ENCODE measurements around the gene ADGRF5. TPM values are rescaled to one million over a fixed set of nuclear protein-coding genes. Genes with fewer than 3 reads are reported as not detected.
"Not testable (repeated sequence)": the region's sequence is repeated elsewhere in the genome, so short reads cannot be mapped to it uniquely, and the experiment has no call there.

Gene ADGRF5
- total RNA-seq, 2 experiments from 2014 or later = not detected

DNA sequence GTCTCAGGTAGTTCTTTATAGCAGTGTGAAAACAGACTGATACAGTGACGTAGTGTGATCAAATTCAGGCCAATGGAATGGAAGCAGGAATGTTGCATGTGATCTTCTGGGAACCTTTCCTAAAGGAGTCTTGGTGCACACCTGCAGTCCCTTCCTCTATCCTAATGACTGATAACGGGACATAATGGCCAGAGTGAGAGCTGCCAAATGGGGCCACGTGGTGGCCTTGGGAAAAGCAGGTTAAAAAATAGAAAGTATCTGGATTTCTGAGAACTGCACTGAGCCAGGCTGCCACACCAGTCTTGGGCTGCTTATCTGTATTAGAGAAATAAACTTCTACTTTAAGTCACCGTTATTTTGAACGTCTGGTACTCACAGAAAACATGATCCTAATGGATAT, 76.6 kb downstream of the ADGRF5 start:
- H2AFZ ChIP-seq (ENCODE audit: low read length) = no peak overlapping the region
- no peak for DNase-seq (ENCODE audit: low spot score)
- no peak overlapping the region for H3K4me3 ChIP-seq (ENCODE audit: low read depth, low read length, poor library complexity, severe bottlenecking)
- intact Hi-C loops (cut with micrococcal nuclease; ENCODE audit: unreplicated experiment) = no loop called here
- POLR2A ChIA-PET = no interaction called here
- CTCF ChIA-PET (ENCODE audit: unreplicated experiment) = no interaction called here
- H3K9me3 ChIP-seq (ENCODE audit: low read length) = 0 out of 2 replicates have a peak, but pooled peaks cover 7% of the 10 kb centered on the region
- H3K27ac ChIP-seq (ENCODE audit: low read depth, low read length, poor library complexity, severe bottlenecking) = no peak overlapping the region
- no peak overlapping the region for H3K4me2 ChIP-seq (ENCODE audit: low read length)
- no peaks in the 10 kb centered on the region for H3K79me2 ChIP-seq (ENCODE audit: insufficient read depth, low read depth, low read length)
- no peaks in the 10 kb centered on the region for H3K4me1 ChIP-seq (ENCODE audit: insufficient read depth, low read length, poor library complexity, severe bottlenecking)
- H3K36me3 ChIP-seq (ENCODE audit: insufficient read depth, low read length) = no peaks in the 10 kb centered on the region
- H3K9me2 ChIP-seq (ENCODE audit: insufficient read depth, low read length) = no peaks in the 10 kb centered on the region
- BruUV-seq (replicated peaks) = no TSS peak
- H4K20me1 ChIP-seq (ENCODE audit: insufficient read depth, low read length) = no peaks in the 10 kb centered on the region
- TF ChIP-seq, protein P1, sequence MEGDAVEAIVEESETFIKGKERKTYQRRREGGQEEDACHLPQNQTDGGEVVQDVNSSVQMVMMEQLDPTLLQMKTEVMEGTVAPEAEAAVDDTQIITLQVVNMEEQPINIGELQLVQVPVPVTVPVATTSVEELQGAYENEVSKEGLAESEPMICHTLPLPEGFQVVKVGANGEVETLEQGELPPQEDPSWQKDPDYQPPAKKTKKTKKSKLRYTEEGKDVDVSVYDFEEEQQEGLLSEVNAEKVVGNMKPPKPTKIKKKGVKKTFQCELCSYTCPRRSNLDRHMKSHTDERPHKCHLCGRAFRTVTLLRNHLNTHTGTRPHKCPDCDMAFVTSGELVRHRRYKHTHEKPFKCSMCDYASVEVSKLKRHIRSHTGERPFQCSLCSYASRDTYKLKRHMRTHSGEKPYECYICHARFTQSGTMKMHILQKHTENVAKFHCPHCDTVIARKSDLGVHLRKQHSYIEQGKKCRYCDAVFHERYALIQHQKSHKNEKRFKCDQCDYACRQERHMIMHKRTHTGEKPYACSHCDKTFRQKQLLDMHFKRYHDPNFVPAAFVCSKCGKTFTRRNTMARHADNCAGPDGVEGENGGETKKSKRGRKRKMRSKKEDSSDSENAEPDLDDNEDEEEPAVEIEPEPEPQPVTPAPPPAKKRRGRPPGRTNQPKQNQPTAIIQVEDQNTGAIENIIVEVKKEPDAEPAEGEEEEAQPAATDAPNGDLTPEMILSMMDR (conservative IDR thresholded peaks at IDR 0.05; ENCODE audit: low read length) = no peak
- TF ChIP-seq EZH2phosphoT487 (IDR thresholded peaks at IDR 0.05; ENCODE audit: borderline replicate concordance, low read depth, low read length) = no peak

DNA sequence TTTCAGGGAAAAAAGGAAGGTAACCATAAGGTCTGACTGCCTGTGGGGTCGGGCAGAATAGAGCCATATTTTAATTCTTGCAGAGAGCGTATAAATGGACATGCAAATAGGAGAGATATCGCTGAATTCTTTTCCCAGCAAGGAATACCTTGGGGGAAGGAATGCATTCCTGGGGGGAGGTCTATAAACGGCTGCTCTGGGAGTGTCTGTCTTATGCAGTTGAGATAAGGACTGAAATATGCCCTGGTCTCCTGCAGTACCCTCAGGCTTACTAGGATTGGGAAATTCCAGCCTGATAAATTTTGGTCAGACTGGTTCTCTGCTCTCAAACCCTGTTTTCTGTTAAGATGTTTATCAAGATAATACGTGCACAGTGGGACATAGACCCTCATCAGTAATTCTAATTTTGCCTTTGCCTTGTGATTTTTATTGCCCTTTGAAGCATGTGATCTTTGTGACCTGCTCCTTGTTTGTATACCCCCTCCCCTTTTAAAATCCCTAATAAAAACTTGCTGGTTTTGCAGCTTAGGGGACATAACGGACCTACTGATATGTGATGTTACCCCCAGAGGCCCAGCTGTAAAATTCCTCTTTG, 79.4 kb downstream of the ADGRF5 start:
- H3K36me3 ChIP-seq (ENCODE audit: insufficient read depth, low read length); H3K4me1 ChIP-seq (ENCODE audit: insufficient read depth, low read length, poor library complexity, severe bottlenecking); H3K79me2 ChIP-seq (ENCODE audit: insufficient read depth, low read depth, low read length); H3K9me3 ChIP-seq (ENCODE audit: low read length); H2AFZ ChIP-seq (ENCODE audit: low read length); BruUV-seq (replicated peaks); DNase-seq (ENCODE audit: low spot score); H3K4me2 ChIP-seq (ENCODE audit: low read length); H3K4me3 ChIP-seq (ENCODE audit: low read depth, low read length, poor library complexity, severe bottlenecking); CTCF ChIA-PET (ENCODE audit: unreplicated experiment); H3K9me2 ChIP-seq (ENCODE audit: insufficient read depth, low read length); POLR2A ChIA-PET; H4K20me1 ChIP-seq (ENCODE audit: insufficient read depth, low read length); intact Hi-C loops (cut with micrococcal nuclease; ENCODE audit: unreplicated experiment); H3K27ac ChIP-seq (ENCODE audit: low read depth, low read length, poor library complexity, severe bottlenecking): not testable (repeated sequence)

DNA sequence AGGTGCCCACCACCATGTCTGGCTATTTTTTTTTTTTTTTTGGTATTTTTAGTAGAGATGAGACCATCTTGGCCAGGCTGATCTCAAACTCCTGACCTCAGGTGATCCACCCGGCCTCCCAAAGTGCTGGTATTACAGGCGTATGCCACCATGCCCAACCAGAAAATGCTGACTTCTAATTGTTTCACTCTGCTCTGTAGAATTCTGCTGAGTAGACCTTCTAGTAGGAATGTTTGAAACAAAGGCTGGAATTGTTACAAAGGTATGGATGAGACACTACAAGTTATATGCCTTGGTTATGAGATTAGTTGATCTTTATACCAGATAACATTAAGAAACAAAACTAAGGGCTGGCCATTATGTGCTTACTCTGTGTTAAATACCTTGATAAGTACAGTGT, 83.7 kb downstream of the ADGRF5 start:
- Histone ChIP-seq H3K4me1 (ENCODE audit: insufficient read depth, low read length, poor library complexity, severe bottlenecking) (no peaks in the 10 kb centered on the region), H2AFZ (ENCODE audit: low read length) (no peak overlapping the region), H3K9me2 (ENCODE audit: insufficient read depth, low read length) (no peaks in the 10 kb centered on the region), H3K79me2 (ENCODE audit: insufficient read depth, low read depth, low read length) (no peaks in the 10 kb centered on the region), H3K36me3 (ENCODE audit: insufficient read depth, low read length) (no peaks in the 10 kb centered on the region), H3K4me2 (ENCODE audit: low read length) (no peak overlapping the region), H3K4me3 (ENCODE audit: low read depth, low read length, poor library complexity, severe bottlenecking) (no peak overlapping the region), H3K9me3 (ENCODE audit: low read length) (0 out of 2 replicates have a peak, but pooled peaks cover 6% of the 10 kb centered on the region), H3K27ac (ENCODE audit: low read depth, low read length, poor library complexity, severe bottlenecking) (no peak overlapping the region), H4K20me1 (ENCODE audit: insufficient read depth, low read length) (no peaks in the 10 kb centered on the region)
- no TSS peak for BruUV-seq (replicated peaks)
- POLR2A ChIA-PET = no interaction called here
- DNase-seq (ENCODE audit: low spot score) = no peak
- intact Hi-C loops (cut with micrococcal nuclease; ENCODE audit: unreplicated experiment) = no loop called here
- CTCF ChIA-PET (ENCODE audit: unreplicated experiment) = no interaction called here
- no peak for TF ChIP-seq EZH2phosphoT487 (IDR thresholded peaks at IDR 0.05; ENCODE audit: borderline replicate concordance, low read depth, low read length)
- TF ChIP-seq, protein P1 (conservative IDR thresholded peaks at IDR 0.05; ENCODE audit: low read length) = no peak

DNA sequence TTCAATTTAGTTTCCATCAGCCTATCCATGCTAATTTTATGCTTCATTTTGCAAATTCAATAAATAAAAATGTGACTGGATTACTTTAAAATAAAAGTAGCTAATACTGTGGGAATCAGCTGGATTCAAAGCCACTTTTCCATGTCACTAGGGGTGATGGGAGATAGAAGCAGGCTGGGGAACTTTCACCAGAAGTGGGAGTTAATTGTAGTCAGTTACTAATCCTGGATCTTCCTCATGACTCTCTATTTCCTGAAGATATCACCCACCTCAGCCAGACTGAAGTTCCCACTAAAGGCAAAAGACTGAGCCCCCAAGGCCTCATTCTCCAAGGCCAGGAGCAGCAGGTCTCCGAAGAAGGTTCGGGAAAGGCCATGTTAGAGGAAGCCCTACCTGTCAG, 86.7 kb downstream of the ADGRF5 start:
- H3K4me1 ChIP-seq (ENCODE audit: insufficient read depth, low read length, poor library complexity, severe bottlenecking); intact Hi-C loops (cut with micrococcal nuclease; ENCODE audit: unreplicated experiment); H3K4me3 ChIP-seq (ENCODE audit: low read depth, low read length, poor library complexity, severe bottlenecking); H3K9me3 ChIP-seq (ENCODE audit: low read length); H3K27ac ChIP-seq (ENCODE audit: low read depth, low read length, poor library complexity, severe bottlenecking); H3K36me3 ChIP-seq (ENCODE audit: insufficient read depth, low read length); H3K9me2 ChIP-seq (ENCODE audit: insufficient read depth, low read length); BruUV-seq (replicated peaks); CTCF ChIA-PET (ENCODE audit: unreplicated experiment); DNase-seq (ENCODE audit: low spot score); H2AFZ ChIP-seq (ENCODE audit: low read length); H4K20me1 ChIP-seq (ENCODE audit: insufficient read depth, low read length); POLR2A ChIA-PET; H3K79me2 ChIP-seq (ENCODE audit: insufficient read depth, low read depth, low read length); H3K4me2 ChIP-seq (ENCODE audit: low read length): not testable (repeated sequence)

- H3K9me2 ChIP-seq (ENCODE audit: insufficient read depth, low read length); H3K4me1 ChIP-seq (ENCODE audit: insufficient read depth, low read length, poor library complexity, severe bottlenecking); H3K4me2 ChIP-seq (ENCODE audit: low read length); BruUV-seq (replicated peaks); POLR2A ChIA-PET; H3K27ac ChIP-seq (ENCODE audit: low read depth, low read length, poor library complexity, severe bottlenecking); CTCF ChIA-PET (ENCODE audit: unreplicated experiment); intact Hi-C loops (cut with micrococcal nuclease; ENCODE audit: unreplicated experiment); H3K36me3 ChIP-seq (ENCODE audit: insufficient read depth, low read length); DNase-seq (ENCODE audit: low spot score); H4K20me1 ChIP-seq (ENCODE audit: insufficient read depth, low read length); H3K4me3 ChIP-seq (ENCODE audit: low read depth, low read length, poor library complexity, severe bottlenecking); H3K79me2 ChIP-seq (ENCODE audit: insufficient read depth, low read depth, low read length); H3K9me3 ChIP-seq (ENCODE audit: low read length); H2AFZ ChIP-seq (ENCODE audit: low read length): not testable (repeated sequence)
Observed at GRCh38 chr6:46834257-46834916, 87.4 kb downstream of the ADGRF5 start.
